Activated naive CD8-positive, alpha-beta T cell treated with anti-CD3 and anti-CD28 coated beads, Interleukin-2, amount 50 U/mL, for 16 hours (primary cell): ENCODE measurements around the gene NOXO1.

ENCODE experiments used
- DNase-seq: peaks from one replicate; pipeline ENCODE4 v3.0.0-alpha.2; 2020; ENCODE audit warnings: low read depth, low spot score

NOXO1 gene

DNA sequence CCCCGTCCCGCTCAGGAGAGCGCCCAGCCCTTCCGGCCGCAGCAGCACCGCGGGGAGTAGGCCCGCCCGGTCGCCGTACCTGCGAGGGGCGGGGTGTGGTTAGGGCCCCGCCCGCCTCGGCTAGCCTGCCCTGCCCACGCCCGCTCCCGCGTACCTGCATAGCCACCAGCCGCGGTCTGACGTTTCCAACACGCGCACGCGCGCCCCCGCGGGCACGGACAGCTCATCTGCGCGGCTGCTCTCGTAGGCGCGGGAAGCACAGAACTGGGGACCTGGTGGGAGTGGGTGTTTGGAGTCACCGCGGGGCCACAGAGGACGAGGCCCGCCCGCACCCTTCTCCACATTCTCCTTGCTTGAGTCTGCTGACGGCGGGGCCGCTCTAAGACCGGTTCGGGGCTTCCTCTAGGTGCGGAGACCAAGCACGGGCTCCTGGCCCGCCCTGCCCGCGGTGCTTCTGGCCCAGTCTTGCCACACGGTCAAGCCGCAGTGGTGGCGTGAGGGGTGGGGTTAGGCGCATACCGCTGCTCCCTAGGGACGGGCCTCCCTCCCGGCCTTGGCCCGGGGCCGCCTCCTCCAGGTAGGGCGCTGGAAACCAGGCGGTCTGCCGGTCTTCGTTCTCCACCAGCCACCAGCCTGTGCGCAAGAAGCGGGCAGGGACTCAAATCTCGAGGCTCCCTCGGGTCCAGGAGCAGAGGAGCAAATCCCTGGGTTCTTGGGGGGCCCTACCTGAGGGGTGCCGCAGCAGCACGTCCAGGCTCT, 1.8 kb downstream of the NOXO1 start:
- no peak for DNase-seq

DNA sequence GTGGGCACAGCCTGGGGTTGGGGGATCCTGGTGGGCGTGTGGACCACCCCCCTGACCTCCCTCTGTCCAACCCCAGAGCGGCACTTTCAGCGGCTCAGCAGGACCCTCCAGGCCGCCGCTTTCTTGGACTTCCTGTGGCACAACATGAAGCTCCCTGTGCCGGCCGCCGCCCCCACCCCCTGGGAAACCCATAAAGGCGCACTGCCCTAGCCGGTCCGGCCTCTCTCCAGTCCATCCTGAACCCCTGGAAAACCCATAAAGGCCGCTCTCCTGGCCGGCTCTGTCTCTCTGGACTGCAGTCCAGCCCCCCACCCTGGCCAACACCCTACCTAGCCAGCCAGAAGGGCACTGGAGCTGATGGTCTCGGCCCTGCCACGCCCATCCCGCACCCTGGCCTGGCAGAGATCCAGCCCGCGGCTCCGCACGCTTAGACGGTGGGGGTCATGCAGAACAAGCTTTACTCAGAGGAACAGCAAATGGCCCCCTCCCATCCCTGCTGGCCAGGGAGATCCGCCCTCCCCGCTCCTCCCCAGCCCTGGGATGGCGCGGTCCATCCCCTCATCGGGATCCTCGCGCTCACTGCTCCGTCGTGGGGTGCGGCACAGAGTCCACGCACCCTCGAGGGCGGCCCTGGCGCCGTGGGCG, 2.7 kb downstream of the NOXO1 start:
- no peak for DNase-seq

DNA sequence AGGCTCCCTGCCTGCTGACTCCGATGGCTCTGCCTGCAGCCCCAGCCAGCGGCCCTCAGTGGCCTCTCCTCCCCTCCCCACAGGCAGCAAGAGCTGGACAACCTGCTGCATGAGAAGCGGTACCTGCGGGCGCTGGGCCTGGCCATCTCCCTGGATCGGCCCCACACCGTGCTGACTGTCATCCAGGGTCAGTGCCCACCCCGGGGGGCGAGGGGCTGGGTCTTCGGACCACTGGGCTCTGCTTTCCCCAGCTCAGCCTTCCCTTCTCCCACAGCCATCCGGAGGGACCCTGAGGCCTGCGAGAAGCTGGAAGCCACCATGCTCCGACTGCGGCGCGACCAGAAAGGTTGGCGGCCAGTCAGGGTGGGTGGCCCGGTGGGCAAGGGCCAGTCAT, 3.4 kb downstream of the NOXO1 start:
- no peak for DNase-seq

DNA sequence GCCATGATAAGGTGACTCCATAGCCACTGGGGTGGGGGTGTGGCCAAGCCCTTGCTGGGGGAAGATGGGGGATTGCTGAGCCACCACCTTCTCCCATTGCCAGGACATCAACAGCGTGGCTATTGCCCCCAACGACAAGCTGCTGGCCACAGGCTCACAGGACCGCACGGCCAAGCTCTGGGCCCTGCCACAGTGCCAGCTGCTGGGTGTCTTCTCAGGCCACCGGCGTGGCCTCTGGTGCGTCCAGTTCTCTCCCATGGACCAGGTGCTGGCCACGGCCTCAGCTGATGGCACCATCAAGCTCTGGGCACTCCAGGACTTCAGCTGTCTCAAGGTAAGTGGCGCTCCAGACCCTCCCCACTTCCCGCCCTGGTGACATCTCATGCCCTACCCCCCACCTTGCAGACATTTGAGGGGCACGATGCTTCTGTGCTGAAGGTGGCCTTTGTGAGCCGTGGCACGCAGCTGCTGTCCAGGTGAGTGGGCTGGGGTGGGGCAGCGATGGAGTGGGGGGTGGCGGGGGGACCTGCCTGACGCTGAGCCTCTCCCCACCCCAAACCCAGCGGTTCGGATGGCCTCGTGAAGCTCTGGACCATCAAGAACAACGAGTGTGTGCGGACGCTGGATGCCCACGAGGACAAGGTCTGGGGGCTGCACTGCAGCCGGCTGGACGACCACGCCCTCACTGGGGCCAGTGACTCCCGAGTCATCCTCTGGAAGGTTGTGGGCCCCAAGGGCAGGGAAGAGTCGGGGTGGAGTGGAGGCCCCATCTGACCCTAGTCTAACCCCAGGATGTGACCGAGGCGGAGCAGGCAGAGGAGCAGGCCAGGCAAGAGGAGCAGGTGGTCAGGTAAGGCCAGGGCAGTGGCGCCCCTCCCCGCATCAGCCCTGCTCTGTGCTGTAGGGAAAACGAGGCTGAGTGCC, 4.1 kb downstream of the NOXO1 start:
- no peak for DNase-seq

DNA sequence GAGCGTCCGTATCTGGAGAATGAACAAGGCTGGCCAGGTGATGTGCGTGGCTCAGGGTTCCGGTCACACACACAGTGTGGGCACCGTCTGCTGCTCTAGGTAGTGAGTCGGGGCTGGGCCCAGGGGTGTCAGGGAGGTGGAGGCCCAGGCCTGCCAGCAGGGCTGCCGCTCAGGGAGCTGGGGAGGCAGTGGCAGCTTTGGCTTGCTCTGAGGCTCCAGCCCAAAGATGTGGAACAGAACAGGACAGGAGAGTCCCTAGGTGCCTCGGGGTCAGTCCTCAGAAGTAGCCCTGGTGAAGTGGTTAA, 5.1 kb downstream of the NOXO1 start:
- DNase-seq, result no peak

DNA sequence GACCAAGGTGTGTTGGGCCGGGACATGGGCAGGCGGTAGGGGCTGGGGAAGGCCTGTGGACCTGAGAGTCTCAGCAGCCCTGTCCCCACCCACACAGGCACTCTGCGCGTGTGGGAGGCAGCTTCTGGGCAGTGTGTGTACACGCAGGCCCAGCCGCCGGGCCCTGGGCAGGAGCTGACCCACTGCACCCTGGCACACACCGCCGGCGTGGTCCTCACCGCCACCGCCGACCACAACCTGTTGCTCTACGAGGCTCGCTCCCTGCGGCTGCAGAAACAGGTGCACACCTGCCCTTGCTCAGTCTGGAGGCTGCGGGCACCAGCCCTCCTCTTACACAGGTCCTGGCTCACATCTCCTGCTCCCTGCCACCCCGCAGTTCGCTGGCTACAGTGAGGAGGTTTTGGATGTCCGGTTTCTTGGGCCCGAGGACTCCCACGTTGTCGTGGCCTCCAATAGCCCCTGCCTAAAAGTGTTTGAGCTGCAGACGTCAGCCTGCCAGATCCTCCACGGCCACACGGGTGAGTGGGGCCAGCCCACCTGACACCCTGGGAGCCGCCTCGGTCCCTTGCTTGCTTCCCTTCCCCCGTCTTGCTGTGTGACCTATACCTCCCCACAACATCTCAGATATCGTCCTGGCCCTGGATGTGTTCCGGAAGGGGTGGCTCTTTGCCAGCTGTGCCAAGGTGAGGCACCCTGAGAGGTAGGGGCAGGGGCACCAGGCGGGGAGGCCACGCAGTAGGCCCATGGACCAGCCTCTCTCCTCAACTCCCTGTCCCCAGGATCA, 5.6 kb downstream of the NOXO1 start:
- no peak for DNase-seq

- DNase-seq, result no peak
Observed at GRCh38 chr16:1974157-1975070, 6.9 kb downstream of the NOXO1 start.

GRCh38 chr16:1973461-1974156, 7.7 kb downstream of the NOXO1 start:
- DNase-seq, result no peak

DNA sequence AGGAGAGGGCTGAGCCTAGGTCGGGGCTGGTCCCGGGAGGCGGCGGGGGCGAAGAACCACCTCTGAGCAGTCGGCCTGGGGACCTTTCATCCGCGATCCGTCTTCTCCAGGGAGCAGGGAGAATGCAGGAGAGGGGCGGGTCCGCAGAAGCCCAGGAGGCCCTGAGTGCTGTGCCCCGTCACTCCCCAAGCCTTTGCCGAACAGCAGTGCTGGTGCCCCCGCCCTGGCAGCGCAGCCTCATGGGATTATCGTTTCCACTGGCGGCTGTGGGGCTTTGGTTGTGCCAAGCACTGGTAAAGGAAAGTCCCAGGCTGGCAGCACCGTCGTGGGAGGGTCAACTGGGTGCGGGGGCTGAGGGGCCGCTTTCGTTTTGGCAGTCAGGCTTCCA, 8.8 kb downstream of the NOXO1 start:
- no peak for DNase-seq

GRCh38 chr16:1971796-1972489, 9.3 kb downstream of the NOXO1 start, which contains the start of gene TBL3:
TBL3 (plus strand) TSS chr16:1972053; CDS start chr16:1972165, 112 bp downstream.
- peak; percentile 90 for DNase-seq

GRCh38 chr16:1968146-1968953, 12.9 kb downstream of the NOXO1 start:
- no peak for DNase-seq

GRCh38 chr16:1966460-1966859, 14.8 kb downstream of the NOXO1 start, which contains the start of gene RNF151:
RNF151 (plus strand) TSS chr16:1966856; CDS start chr16:1966882, 26 bp downstream.
- no peak for DNase-seq

- no peak for DNase-seq
Observed at GRCh38 chr16:1965396-1966001, 15.8 kb downstream of the NOXO1 start.

DNA sequence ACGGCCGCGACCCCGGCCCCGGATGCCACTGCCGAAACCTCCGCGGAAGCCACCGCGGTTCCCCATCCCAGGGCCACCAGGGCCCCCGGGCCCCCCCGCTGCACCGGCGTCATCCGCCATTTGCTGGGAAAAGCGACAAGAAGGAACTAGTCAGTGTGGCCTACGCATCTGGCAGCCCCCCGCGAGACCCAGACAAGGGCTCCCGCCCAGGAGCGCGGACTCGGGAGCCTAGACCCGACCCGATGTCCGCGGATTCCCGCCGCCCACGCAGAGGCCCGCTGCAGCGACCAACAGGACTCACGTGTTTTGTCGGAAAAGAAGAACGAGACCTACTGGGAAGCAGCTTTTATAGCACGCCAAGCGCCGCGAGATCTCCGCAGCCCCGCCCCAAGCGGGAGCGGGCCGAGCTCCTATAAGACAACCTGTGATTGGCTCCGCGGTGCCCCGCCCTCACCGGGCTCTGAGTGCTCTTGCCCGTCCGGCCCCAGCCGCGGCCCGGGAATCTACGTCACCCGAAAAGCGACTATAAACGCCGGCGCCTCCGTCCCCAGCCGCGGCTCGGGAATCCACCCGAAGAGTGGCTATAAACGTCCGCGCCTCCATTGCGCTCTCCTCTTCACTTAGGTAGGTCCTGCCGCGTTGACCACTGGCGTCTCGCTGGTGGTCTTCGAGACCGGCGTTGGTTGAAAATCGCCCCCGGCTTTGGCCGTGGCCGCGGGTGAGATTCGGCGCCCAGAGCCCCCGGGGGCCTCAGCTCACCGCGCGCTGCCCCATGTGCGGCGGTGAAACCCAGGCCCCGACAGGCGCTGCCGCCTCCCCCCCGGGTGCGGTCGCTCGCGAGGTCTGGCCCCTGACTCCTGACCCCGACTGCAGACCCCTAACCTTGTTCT, 16.5 kb downstream of the NOXO1 start, which contains the start of gene RPS2:
Gene RPS2, minus strand, starts transcription at position 321 of the 890 bp plus-strand sequence. Its CDS starts 201 bp downstream, at position 120.
- peak; percentile 99 for DNase-seq

GRCh38 chr16:1963806-1964505, 17.3 kb downstream of the NOXO1 start:
- DNase-seq, result no peak
